Fibroblast of lung (primary cell): ENCODE results near the gene ZNF365. TPM values are rescaled to one million over a fixed set of nuclear protein-coding genes. Genes with fewer than 3 reads are reported as not detected.

Source experiments
- DNase-seq, 2 donors: peaks; one replicate each; pipeline versions ENCODE4 v3.0.0 to v3.0.0-alpha.2; 2010; ENCODE audit warnings: low read depth in 2 of 2
- H2AFZ ChIP-seq: 2 replicates; pipeline ENCODE4 v1.5.1; 2012; ENCODE audit warnings: low read length, control low read depth, inconsistent platforms
- H3K27ac ChIP-seq: 2 replicates; pipeline ENCODE4 v1.5.1; 2011; ENCODE audit warnings: low read length, control low read depth; ENCODE audit not compliant: insufficient read depth
- H3K27me3 ChIP-seq: 2 replicates; pipeline ENCODE4 v1.5.1; 2011; ENCODE audit warnings: mild to moderate bottlenecking, low read length; ENCODE audit not compliant: control insufficient read depth, insufficient read depth
- H3K36me3 ChIP-seq: 2 replicates; pipeline ENCODE4 v1.5.1; 2011; ENCODE audit warnings: low read length; ENCODE audit not compliant: control insufficient read depth, insufficient read depth
- H3K4me1 ChIP-seq: 2 replicates; pipeline ENCODE4 v1.5.1; 2011; ENCODE audit warnings: low read length; ENCODE audit not compliant: control insufficient read depth, insufficient read depth; ENCODE audit errors: extremely low read depth
- H3K4me2 ChIP-seq: 2 replicates; pipeline ENCODE4 v1.5.1; 2011; ENCODE audit warnings: low read length, control low read depth; ENCODE audit not compliant: insufficient read depth; ENCODE audit errors: extremely low read depth
- H3K4me3 ChIP-seq, 4 experiments: fragments of 200-600 bp in 1 of 4; sonication (generic) in 1 of 4; replicated peaks in 1 of 4; 2 replicates each; pipeline ENCODE4 v1.5.1; 2011 to 2016; ENCODE audit warnings: low read length in 4 of 4, low read depth in 3 of 4, mild to moderate bottlenecking in 3 of 4, control low read depth in 2 of 4, inconsistent platforms in 1 of 4, mixed read lengths in 1 of 4; ENCODE audit not compliant: insufficient read depth in 1 of 4; ENCODE audit errors: control extremely low read depth in 1 of 4
- H3K79me2 ChIP-seq: 2 replicates; pipeline ENCODE4 v1.5.1; 2012; ENCODE audit warnings: mild to moderate bottlenecking, low read length, inconsistent platforms; ENCODE audit not compliant: control insufficient read depth, insufficient read depth
- H3K9ac ChIP-seq: 2 replicates; pipeline ENCODE4 v1.5.1; 2011; ENCODE audit warnings: mild to moderate bottlenecking, low read length, control low read depth; ENCODE audit not compliant: insufficient read depth
- H3K9me3 ChIP-seq: 2 replicates; pipeline ENCODE4 v1.5.1; 2012; ENCODE audit warnings: low read depth, low read length; ENCODE audit not compliant: control insufficient read depth, insufficient read depth
- H4K20me1 ChIP-seq: 2 replicates; pipeline ENCODE4 v1.5.1; 2011; ENCODE audit warnings: low read length; ENCODE audit not compliant: control insufficient read depth, insufficient read depth; ENCODE audit errors: extremely low read depth
- EZH2 ChIP-seq: IDR thresholded peaks from 2 replicates; pipeline ENCODE4 v1.5.1; 2012; ENCODE audit warnings: low read length, control low read depth, mild to moderate bottlenecking; ENCODE audit errors: missing control alignments
- polyA minus RNA-seq: library from RNA; depleted of rRNA, polyadenylated mRNA; stranded (reverse); fragments of >200 nt; gene quantifications from 2 replicates; pipeline ENCODE4 v1.2.3, GENCODE V29; 2011; ENCODE audit warnings: low replicate concordance
- polyA plus RNA-seq, 2 donors: library from polyadenylated mRNA; depleted of rRNA in 1 of 2; stranded (reverse) in 1 of 2; unstranded in 1 of 2; fragments of >200 nt; gene quantifications; 2 replicates each; pipeline ENCODE4 v1.2.1, GENCODE V29; 2011 to 2012; ENCODE audit warnings: missing spikeins in 1 of 2
- total RNA-seq: library from RNA; depleted of rRNA; stranded (reverse); fragments of >200 nt; gene quantifications from 2 replicates; pipeline ENCODE4 v1.2.1, GENCODE V29; 2014
- TF ChIP-seq, protein P1 (sequence below), 2 donors: IDR thresholded peaks in 1 of 2; conservative IDR thresholded peaks in 1 of 2; 1 replicate in 1 of 2; 2 replicates in 1 of 2; pipeline ENCODE4 v1.5.1; 2011 to 2012; ENCODE audit warnings: low read length in 2 of 2, control low read depth in 1 of 2, inconsistent platforms in 1 of 2, low read depth in 1 of 2, mild to moderate bottlenecking in 1 of 2

The ZNF365 gene, protein sequence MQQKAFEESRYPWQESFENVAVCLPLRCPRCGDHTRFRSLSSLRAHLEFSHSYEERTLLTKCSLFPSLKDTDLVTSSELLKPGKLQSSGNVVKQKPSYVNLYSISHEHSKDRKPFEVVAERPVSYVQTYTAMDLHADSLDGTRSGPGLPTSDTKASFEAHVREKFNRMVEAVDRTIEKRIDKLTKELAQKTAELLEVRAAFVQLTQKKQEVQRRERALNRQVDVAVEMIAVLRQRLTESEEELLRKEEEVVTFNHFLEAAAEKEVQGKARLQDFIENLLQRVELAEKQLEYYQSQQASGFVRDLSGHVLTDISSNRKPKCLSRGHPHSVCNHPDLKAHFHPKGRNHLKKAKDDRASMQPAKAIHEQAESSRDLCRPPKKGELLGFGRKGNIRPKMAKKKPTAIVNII
- total RNA-seq (2.8 and 5.8 TPM in 2 replicates), polyA plus RNA-seq (1.2 and 3.0 TPM in 2 replicates), polyA minus RNA-seq (0.74 and 2.2 TPM in 2 replicates)
- polyA plus RNA-seq (2012) = 0.58 and 1.9 TPM in 2 replicates

DNA sequence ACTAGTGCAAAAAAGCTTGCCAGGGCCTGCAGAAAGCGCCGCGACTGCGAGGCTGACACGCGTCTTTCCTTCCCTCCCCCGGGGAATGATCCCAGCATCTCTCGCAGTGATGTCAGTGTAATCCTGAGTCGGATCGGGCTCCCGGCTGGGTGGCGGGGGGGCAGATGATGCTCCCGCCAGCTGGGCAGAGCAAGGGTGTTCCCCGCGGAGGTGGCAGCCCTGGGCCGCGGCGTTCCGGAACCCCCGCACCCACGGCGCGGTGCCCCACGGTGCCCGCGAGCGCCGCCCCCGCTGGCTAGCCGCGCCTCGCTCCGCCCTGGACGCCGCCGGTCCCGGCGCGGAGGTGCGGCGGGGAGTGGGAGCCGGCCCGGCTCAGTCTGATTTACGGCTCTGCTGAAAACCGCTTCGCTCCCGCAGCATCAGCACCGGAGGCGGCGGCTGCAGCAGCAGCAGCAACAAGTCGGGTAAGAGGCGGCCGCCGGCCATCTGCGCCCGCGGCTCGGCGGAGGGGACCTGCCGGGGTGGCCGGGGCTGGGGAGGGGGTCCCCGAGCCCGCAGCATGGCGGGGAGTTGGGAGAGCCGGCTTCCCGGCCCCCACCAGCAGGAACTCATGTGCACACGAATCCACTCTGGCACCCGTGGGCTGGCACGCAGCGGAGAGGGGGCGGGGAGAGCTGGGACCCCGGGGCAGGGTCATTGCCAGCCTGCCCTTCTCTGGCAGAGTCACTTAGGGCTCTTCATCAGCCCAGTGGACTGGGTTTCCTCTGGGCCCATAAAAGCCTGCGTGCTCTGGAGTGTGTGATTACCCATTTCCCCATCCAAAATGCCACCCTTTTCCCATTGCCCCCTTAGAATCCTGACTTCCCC is at the start of gene ZNF365:
TSS of gene ZNF365 (plus strand) at position 375 of the 867 bp plus-strand sequence. CDS start 1,825 bp downstream, outside the sequence.
- no peaks in the 10 kb centered on the region for H3K27me3 ChIP-seq
- H3K27ac ChIP-seq = no peak within 1 kb of the TSS
- H3K79me2 ChIP-seq = no peaks in the 10 kb centered on the region
- no peaks in the 10 kb centered on the region for H4K20me1 ChIP-seq
- H3K4me1 ChIP-seq = no peaks in the 10 kb centered on the region
- H3K9me3 ChIP-seq = no peaks in the 10 kb centered on the region
- H3K9ac ChIP-seq = peak within 1 kb of the TSS; percentile 48
- peak; percentile 40 to 72 for DNase-seq
- H2AFZ ChIP-seq = peak within 1 kb of the TSS; percentile 80
- peak within 1 kb of the TSS; percentile 54 to 66 (median 60) for H3K4me3 ChIP-seq
- TF ChIP-seq, protein P1, sequence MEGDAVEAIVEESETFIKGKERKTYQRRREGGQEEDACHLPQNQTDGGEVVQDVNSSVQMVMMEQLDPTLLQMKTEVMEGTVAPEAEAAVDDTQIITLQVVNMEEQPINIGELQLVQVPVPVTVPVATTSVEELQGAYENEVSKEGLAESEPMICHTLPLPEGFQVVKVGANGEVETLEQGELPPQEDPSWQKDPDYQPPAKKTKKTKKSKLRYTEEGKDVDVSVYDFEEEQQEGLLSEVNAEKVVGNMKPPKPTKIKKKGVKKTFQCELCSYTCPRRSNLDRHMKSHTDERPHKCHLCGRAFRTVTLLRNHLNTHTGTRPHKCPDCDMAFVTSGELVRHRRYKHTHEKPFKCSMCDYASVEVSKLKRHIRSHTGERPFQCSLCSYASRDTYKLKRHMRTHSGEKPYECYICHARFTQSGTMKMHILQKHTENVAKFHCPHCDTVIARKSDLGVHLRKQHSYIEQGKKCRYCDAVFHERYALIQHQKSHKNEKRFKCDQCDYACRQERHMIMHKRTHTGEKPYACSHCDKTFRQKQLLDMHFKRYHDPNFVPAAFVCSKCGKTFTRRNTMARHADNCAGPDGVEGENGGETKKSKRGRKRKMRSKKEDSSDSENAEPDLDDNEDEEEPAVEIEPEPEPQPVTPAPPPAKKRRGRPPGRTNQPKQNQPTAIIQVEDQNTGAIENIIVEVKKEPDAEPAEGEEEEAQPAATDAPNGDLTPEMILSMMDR (conservative IDR thresholded peaks at IDR 0.05 in 1 of 2, IDR thresholded peaks at IDR 0.05 in 1 of 2; ENCODE audit: low read depth in 1 of 2, low read length in 2 of 2) = no peak
- no peak for TF ChIP-seq EZH2
- H3K36me3 ChIP-seq = no peaks in the 10 kb centered on the region
- peak within 1 kb of the TSS; percentile 83 for H3K4me2 ChIP-seq

DNA sequence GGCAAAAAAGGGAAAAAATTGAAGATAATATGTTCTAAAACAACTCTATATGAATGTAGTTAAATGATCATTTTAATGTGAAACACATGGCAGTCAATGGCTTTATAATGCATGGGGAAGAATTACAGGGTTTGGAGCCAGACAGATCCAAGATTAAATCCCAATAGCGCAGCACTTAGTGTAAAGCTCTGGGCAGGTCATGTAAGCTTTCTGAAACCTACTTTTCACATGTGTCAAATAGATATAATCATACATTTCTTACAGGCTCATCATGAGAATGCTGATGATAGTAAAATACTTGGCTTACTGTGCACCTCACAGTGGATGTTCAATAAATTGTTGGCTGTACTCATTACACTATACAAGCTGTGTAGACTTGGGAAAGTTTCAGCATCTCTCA is 48.0 kb upstream of the ZNF365 start:
- no peak overlapping the region for H3K4me2 ChIP-seq
- no peak overlapping the region for H2AFZ ChIP-seq
- DNase-seq = no peak
- no peaks in the 10 kb centered on the region for H3K9me3 ChIP-seq
- H3K27ac ChIP-seq = no peak overlapping the region
- no peak overlapping the region for H3K9ac ChIP-seq
- no peaks in the 10 kb centered on the region for H3K27me3 ChIP-seq
- no peaks in the 10 kb centered on the region for H3K36me3 ChIP-seq
- H3K4me1 ChIP-seq = no peaks in the 10 kb centered on the region
- no peak overlapping the region for H3K4me3 ChIP-seq
- no peaks in the 10 kb centered on the region for H3K79me2 ChIP-seq
- H4K20me1 ChIP-seq = no peaks in the 10 kb centered on the region
- no peak for TF ChIP-seq EZH2
- TF ChIP-seq, protein P1 (conservative IDR thresholded peaks at IDR 0.05 in 1 of 2, IDR thresholded peaks at IDR 0.05 in 1 of 2; ENCODE audit: low read depth in 1 of 2, low read length in 2 of 2) = no peak

DNA sequence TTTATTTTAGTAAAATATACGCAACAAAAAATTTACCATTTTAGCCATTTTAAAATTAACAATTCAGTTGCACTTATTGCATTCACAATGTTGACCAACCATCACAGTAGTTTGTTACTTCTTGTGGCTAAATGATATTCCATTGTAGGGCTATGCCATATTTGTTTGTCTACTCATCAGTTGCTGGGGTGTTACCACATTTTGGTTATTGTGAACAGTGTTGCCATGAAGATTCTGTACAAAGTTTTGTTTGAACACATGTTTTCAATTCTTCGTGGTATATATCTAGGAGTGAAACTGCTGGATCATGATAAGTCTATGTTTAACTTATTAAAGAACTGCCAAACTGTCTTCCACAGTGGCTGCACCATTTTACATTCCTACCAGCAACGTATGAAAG is 46.3 kb upstream of the ZNF365 start:
- H3K9me3 ChIP-seq = no peaks in the 10 kb centered on the region
- H3K4me3 ChIP-seq = no peak overlapping the region
- no peaks in the 10 kb centered on the region for H3K4me1 ChIP-seq
- peak; percentile 2 to 21 for DNase-seq
- no peaks in the 10 kb centered on the region for H3K27me3 ChIP-seq
- H3K9ac ChIP-seq = no peak overlapping the region
- H4K20me1 ChIP-seq = no peaks in the 10 kb centered on the region
- no peaks in the 10 kb centered on the region for H3K36me3 ChIP-seq
- no peak overlapping the region for H3K27ac ChIP-seq
- TF ChIP-seq, protein P1 (conservative IDR thresholded peaks at IDR 0.05 in 1 of 2, IDR thresholded peaks at IDR 0.05 in 1 of 2; ENCODE audit: low read depth in 1 of 2, low read length in 2 of 2) = no peak
- no peak for TF ChIP-seq EZH2
- H2AFZ ChIP-seq = no peak overlapping the region
- H3K4me2 ChIP-seq = no peak overlapping the region
- H3K79me2 ChIP-seq = no peaks in the 10 kb centered on the region
